ENCODE results near the gene ARSG.
"Not testable (repeated sequence)": the region's sequence is repeated elsewhere in the genome, so short reads cannot be mapped to it uniquely, and the experiment has no call there.

Gene ARSG

DNA sequence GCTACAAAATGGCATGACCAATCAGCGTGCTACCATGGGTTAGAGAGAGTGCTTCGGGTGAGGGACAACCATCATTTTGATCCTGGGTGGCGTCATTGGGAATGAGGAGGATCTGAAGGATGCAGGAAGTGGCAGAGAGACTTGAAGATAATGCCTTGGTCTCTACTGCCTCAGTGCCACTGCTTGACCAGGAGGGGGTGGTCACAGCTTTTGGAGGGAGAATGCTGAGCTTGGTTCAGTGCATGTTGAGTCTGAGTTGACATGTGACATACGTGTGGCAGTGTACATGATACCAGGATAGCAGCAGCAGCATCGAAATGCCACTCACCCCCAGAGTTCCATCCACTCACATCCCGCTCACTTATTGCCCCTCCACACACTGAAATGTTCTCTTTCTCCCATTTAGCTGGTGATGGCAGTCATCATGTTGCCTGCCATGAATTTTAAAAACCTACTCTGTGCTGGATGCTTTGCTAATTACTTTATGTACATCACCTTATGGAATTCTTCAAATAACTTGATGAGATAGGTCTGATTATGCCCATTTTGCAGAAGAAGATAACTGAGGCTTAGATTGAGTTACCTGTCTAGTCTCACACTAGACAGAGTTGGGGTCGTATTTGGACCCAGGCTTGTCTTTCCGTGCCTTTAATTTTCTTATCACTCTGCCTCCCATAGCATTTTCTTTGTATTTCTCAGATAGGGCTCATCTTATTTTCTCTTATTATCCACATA lies 36.7 kb downstream of the ARSG start:
- no peak for DNase-seq

DNA sequence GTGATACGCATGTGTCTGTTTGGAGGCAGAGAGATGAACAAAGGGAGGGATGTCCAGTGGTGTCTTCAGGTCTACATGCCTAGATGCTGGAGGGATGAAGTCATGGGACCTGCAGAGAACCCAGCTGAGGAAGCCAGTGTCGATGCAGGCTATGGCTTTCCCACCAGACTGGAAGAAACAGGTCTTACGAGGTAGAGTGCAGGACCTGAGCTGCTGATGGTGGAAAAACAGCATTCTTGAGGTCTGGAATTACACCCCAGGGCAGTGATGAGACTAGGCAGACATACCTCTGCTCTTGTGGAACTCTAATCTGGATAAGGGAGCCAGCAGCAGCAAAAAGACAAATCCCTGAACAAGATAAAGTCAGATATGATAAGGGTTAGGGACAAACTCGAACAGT lies 37.4 kb downstream of the ARSG start:
- no peak for DNase-seq

DNA sequence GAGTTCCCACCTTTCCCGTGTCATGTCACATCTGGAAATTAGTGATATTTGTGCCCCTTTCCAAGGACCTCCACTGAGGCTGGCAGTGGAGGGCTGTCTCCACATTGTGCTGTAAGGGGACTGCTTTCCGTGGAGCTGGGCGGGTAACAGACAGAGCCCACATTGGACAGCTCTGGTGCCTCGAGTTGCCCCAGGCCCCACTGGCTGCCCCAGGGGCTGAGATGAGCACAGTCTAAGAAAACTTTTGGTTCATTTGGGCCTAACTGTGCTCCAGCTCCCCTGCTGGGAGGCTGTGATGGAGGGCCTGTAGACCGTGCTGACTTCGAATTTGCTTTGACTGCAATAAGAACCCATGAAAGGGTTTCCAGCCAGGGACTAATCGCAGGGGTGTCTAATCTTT lies 38.0 kb downstream of the ARSG start:
- DNase-seq: no peak

DNA sequence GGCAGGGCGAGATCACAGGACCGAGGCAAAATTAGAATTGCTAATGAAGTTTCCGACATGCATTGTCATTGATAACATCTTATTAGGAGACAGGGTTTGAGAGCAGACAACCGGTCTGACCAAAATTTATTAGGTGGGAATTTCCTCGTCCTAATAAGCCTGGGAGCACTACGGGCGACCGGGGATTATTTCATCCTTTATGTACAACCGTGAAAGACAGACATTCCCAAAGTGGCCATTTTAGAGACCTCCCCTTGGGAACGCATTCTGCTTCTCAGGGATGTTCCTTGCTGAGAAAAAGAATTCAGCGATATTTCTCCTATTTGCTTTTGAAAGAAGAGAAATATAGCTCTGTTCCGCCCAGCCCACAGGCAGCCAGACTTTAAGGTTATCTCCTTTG lies 40.6 kb downstream of the ARSG start:
- not testable (repeated sequence) for DNase-seq

DNA sequence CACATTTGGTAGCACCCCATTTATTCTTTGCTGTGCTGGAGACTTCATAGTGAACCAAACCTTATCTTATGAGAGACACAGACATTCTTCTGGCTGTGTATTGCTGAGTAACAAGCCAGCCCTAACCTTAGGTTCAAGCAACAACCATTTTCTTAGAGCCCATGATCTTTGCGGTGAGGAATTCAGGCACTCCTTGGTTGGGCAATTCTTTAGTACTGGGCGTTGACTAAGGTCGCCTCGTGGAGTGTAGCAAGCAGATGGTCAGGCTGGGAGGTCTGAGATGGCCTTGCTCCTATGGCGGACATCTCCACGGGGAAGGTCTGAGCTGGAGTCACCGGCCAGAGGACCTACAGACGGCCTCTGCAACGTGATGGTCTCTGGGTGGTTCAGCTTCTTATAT lies 43.1 kb downstream of the ARSG start:
- DNase-seq: no peak

DNA sequence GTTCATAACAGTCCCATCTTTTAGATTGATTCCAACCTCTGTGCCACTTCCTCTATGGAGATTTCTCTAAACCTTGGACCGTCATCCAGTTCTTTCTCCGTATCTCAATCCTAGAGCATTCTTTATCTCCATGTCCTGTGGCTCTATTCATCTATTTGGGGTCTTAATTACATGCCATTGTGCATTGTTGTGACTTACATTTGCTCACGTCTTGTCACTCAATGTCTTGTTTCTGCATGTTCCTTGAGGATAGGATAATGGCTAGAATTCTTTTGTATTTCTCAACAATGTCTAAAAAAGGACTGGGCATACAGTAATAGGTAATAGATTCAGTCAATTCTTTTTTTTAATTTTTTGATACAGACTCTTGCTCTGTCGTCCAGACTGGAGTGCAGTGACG lies 50.2 kb downstream of the ARSG start:
- no peak for DNase-seq

DNA sequence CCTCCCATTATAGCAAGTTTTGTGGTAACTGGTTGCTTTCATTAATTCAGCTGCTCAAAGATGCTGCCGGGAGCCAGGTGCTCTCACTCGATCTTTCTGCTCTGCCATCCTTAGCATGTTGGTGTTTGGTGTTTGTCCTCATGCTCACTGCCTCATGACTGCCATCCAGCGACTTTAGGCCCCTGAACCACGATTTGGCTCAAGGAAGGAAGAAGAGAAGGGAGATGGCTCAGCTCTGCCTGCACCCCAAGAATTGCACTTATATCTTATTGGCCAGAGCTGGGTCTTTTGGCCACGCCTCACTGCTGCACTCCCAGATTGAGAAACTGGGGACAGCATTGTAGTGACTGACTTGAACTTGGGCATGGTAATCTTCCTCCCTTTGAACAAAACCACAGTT lies 52.7 kb downstream of the ARSG start:
- no peak for DNase-seq

DNA sequence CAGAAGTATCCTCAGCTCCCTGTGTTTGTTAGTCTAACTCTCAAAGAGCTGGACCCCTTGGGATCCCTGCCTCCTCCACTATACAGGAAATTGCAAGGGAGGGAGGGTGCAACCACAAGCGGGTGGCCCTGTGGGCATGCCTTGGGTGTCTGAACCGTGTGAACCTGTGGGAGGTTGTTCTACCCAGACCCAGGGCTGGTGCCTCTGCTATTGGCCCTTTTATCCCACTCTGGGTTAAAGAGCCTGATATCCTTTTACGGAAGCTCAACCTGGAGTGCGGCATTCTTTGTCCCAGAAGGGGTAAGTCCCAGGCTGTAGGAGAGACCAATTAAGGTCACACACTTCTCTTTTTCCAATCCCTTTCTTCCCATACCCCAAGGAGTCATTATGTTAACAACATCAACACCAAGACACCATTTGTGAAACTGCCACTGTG lies 53.4 kb downstream of the ARSG start:
- no peak for DNase-seq

DNA sequence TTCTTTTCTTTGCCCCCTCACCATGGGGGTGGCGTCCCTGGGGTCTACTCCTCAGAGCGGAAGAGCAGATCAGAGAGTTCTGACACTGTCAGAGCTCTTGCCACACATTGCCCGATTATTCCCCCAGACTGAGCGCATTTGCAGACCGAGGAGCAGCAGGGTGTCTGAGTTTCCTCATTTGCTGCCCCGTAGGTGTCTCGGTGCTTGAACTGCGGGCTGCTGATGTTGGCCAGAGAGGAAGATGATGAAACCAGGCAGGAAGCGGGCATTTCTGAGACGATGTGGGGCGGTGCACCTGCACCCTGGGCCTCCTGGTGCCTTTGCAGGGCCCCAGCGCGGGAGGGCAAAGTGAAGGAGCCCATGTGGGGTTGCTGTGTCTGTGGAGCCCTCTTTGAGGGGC lies 55.2 kb downstream of the ARSG start:
- peak in 4 of 58 donors; percentile 2 to 20 (median 6) for DNase-seq

DNA sequence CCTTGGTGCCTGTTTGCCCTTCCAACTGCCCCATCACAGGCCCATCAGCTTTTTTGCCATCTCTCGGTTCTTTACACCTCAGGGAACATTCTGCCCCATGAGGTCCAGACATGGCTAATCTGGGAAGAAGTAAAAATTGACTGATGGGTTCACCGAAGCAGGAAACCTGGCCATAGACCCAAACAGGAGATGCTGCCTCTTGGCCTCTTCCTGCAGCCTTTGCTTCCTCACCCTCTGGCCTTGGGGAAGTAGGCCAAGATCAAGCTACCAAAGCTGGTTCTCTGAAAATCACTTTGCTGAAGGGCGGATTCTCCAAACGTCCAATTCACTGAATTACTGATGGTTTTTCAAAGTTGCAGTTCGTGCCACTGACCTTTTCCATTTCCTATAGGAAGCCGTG lies 56.1 kb downstream of the ARSG start:
- no peak for DNase-seq

DNA sequence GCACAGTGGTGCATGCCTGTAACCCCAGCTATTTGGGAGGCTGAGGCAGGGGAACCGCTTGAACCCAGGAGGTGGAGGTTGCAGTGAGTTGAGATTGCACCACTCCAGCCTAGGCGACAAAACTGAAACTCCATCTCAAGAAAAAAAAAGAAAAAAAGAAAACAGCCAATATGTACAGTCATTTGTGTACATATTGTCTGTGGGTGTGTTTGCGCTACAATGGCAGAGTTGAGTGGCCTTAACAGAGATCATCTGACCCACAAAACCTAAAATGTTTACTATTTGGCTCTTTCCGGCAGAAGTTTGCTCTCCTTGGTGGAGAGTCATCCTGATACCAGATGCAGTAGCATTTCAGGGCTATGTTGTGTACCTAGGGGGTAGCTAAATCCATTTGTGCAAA lies 57.9 kb downstream of the ARSG start:
- DNase-seq: no peak

DNA sequence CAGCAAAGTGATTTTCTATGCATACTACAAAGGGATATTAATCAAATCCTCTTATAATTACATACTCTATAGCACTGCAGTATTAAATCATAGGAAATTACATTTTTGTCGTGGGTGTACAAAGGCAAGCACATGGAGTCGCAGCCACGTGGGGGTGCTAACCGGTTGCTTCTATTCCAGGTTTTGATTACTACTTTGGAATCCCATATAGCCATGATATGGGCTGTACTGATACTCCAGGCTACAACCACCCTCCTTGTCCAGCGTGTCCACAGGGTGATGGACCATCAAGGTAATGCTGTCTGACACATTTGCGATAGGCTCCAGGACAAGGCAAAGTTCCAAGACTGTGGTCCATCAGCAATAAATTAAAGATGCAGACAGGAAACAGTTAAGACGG lies 60.1 kb downstream of the ARSG start:
- no peak for DNase-seq

DNA sequence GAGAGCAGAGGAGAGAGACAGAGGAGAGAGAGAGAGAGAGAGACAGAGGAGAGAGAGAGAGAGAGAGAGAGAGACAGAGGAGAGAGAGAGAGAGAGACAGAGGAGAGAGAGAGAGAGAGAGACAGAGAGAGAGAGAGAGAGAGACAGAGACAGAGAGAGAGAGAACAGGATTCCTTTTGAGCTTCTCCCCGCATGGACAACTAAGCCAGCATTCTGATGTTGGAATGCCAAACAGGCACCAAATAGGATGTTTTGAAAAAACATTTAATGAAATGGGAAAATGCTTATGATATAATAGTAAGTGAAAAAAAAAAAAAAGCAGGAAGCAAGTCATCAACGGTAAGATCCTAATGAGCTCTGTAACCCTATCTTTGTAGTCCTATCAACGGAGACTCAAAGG lies 60.7 kb downstream of the ARSG start:
- DNase-seq: no peak

DNA sequence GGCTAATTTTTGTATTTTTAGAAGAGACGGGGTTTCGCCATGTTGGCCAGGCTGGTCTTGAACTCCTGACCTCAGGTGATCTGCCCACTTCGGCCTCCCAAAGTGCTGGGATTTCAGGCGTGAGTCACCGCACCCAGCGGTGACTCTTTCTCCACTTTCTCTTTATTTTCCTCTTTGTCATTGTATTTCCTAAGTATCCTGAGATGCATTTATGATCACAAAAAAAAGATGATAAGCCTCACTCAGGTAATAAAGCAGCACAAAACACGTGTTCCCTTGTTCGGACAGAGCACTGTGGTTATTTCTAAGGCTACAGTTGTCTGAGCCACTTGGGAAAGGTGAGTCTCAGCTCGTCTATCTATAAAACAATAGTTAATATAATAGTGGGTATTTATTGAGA lies 61.4 kb downstream of the ARSG start:
- not testable (repeated sequence) for DNase-seq

DNA sequence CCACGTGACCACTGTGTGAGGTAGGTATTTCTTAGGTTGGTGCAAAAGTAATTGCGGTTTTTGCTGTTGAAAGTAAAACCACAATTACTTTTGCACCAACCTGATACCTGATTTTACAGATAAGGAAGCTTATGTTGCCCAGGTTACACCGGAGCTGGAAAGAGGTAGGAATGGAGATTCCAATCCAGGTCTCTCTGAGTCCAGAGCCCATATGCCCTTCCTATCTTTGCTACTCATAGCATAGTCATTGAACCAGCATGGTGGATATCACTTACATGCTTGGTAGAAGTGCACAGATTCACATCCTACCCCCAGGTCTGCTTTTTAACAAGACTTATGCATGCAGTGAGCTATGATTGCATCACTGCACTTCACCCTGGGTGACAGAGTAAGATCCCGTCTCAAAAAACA lies 61.8 kb downstream of the ARSG start:
- no peak for DNase-seq

DNA sequence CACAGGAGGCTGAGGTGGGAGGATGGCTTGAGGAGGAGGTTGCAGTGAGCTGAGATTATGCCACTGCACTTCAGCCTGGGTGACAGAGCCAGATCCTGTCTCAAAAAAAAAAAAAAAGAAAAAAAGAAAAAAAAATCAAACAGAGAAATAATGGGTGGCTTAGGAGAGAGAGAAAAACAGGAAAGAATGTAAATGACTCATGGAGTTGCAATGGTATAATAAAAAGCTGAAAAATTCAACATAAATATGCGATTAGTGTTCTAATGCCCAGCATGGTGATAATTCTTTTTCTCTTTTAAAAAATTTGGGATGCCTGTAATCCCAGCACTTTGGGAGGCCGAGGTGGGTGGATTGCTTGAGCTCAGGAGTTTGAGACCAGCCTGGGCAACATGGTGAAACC lies 63.0 kb downstream of the ARSG start:
- not testable (repeated sequence) for DNase-seq

DNA sequence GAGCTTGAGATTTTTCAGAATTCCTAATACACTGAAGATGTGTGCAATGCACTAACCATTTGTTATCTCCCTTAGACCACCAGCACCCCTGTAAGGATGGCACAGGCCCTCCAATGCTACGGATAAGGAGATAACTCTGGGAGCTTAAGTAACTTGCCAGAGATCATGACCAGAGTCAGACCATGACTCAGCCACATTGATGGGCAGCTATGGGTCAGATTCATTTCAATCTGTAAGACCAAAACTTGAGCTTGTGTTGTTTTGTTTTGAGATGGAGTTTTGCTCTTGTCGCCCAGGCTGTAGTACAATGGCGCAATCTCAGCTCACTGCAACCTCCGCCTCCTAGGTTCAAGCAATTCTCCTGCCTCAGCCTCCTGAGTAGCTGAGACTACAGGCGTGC lies 63.8 kb downstream of the ARSG start:
- DNase-seq: not testable (repeated sequence)

DNA sequence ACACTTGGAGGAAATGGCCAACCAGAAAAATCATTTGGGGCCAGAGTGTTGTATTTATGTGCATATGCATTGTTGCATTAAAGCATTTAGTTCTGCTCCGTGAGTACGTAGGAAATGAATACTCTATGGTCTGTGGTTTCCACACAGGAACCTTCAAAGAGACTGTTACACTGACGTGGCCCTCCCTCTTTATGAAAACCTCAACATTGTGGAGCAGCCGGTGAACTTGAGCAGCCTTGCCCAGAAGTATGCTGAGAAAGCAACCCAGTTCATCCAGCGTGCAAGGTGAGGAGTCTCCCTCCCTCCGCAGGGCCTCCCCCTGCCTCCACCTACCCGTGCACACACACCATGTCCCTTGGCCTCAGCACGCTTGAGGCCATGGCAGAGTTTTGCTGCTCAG lies 65.2 kb downstream of the ARSG start:
- DNase-seq: no peak

DNA sequence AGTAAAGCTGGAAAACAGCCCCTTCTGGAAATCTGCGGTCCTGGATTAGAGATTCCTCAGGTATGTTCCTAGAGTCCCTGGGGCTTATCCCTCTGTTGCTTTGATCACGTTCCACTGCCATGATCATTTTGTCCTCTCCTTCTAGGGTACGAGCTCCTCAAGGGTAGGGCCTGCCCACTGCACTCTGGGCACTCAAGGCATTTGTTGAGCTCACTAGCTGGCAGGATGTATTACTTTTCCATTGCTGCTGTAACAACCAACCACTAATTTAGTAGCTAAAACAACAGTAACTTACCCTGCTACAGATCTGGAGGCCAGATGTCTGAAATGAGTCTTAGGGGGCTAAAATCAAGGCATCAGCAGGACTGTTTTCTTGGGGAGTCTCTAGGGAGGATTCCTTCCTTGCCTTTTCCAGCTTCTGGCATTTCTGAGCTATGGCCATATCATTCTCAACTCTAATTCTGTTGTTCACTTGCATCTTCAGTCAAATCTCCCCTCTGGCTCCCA lies 65.7 kb downstream of the ARSG start:
- no peak for DNase-seq

DNA sequence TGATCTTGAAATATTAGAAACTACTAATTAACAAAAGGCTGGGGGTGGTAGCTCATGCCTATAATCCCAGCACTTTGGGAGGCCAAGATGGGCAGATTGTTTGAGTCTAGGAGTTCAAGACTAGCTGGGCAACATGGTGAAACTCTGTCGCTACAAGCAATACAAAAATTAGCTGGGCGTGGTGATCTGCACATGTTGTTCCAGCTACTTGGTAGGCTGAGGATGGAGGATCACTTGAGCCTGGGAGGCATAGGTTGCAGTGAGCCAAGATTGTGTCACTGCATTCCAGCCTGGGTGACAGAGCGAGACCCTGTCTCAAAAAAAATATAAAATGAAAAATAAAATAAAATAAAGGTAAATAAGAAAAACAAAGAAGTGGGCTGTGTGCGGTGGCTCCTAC lies 66.6 kb downstream of the ARSG start:
- DNase-seq: no peak

DNA sequence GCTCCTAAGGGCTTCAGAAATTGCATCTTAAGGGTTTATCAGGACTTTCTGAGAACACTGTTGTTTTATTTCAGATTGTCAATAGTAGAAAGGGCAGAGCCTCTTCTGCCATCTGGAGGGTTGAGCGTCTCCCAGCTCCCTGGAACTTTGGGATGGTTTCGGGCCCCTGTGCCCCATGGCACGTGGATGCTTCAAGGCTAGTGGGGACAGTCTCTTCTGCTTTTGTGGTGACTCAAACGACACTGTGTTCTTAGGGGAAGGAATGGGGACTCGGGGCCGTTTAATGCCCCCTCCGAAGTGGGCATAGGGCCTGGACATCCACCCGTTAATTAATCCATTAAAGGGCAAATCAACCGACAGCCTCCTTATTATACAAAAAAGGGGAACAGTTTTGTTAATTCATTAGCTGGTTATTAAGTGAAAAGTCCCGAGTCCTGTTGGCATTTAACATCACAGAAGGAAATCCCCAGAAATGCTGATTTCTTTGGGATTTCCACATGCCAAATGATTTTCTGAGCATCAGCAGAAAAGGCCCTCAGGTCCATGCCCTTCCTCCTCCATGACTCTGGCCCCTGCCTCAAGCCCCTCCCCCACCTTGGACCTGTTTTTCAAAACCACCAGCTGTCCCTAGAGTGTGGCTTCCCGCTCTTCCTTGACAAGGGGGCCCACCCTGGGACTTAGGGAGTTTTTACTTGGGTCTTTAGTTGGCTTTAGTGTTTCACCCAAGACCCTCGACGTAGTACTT lies 68.7 kb downstream of the ARSG start:
- DNase-seq: no peak

DNA sequence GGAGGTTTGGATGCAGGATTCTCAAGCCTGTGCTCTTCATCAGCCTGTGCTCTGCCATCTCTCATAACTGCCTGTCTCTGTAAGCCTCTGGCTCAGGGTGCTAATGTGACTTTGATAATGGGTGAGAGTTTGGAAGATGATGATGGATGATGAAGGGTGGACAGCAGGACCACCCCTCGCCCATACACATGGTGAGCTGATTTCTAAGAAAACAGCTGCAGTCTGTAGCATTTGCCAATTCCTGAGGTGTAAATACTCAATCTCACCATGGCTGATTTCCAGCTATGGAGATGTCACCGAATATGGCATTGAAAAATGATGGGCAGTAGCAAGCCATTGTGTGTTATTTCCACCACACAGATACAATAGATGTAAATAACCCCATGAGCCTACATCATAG lies 74.2 kb downstream of the ARSG start:
- no peak for DNase-seq

DNA sequence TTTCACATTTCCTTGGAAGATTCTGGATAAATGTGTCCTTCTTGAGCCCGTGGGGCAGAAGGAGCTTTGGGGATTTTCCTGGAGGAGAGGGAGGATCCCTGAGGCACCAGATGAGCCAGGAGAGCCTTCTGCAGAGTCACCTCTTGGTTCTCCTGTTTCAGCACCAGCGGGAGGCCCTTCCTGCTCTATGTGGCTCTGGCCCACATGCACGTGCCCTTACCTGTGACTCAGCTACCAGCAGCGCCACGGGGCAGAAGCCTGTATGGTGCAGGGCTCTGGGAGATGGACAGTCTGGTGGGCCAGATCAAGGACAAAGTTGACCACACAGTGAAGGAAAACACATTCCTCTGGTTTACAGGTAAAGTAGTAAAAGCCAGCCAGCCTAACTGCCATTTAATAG lies 77.1 kb downstream of the ARSG start:
- no peak for DNase-seq
